HepG2 (cell line): Measurements from ENCODE around the gene FRAS1. TPM values are rescaled to one million over a fixed set of nuclear protein-coding genes. Genes with fewer than 3 reads are reported as not detected.

Source experiments
- BCL6 ChIP-seq: IDR thresholded peaks from 2 replicates; pipeline ENCODE4 v1.6.1; 2016; ENCODE audit warnings: missing genetic modification reagents, missing compliant biosample characterization
- CREB1 ChIP-seq, 2 experiments: fragments of 450-650 bp in 1 of 2; IDR thresholded peaks; 2 replicates each; pipeline ENCODE4 v1.6.1; 2016 to 2017; ENCODE audit warnings: control low read depth in 1 of 2, mild to moderate bottlenecking in 1 of 2, missing compliant biosample characterization in 1 of 2, missing genetic modification characterization in 1 of 2
- ETV5 ChIP-seq: IDR thresholded peaks from 2 replicates; pipeline ENCODE4 v1.6.1; 2018; ENCODE audit warnings: missing biosample characterization, missing genetic modification reagents, inconsistent platforms, borderline replicate concordance
- FOSL2 ChIP-seq: sonication (generic); formaldehyde crosslinking; IDR thresholded peaks from 2 replicates; pipeline ENCODE4 v1.4.0; 2020; ENCODE audit warnings: missing genetic modification reagents
- FOXJ3 ChIP-seq: sonication (generic); formaldehyde crosslinking; IDR thresholded peaks from 2 replicates; pipeline ENCODE4 v1.4.0; 2020; ENCODE audit warnings: missing genetic modification reagents, mild to moderate bottlenecking, borderline replicate concordance
- IRF2 ChIP-seq: IDR thresholded peaks from 2 replicates; pipeline ENCODE4 v1.6.1; 2018; ENCODE audit warnings: missing genetic modification reagents, missing compliant biosample characterization
- KLF11 ChIP-seq: IDR thresholded peaks from 2 replicates; pipeline ENCODE4 v1.6.1; 2016; ENCODE audit warnings: missing compliant biosample characterization
- NCOA2 ChIP-seq: sonication (generic); formaldehyde crosslinking; IDR thresholded peaks from 2 replicates; pipeline ENCODE4 v1.8.0; 2022; ENCODE audit warnings: inconsistent platforms
- SMAD3 ChIP-seq: sonication (generic); formaldehyde crosslinking; IDR thresholded peaks from 2 replicates; pipeline ENCODE4 v1.4.0; 2020; ENCODE audit warnings: missing genetic modification reagents
- SOX13 ChIP-seq, 3 experiments: fragments of 450-650 bp in 1 of 3; sonication (generic) in 1 of 3; formaldehyde crosslinking in 1 of 3; IDR thresholded peaks in 2 of 3; conservative IDR thresholded peaks in 1 of 3; 2 replicates each; pipeline versions ENCODE4 v1.5.0 to v1.6.1; 2016 to 2020; ENCODE audit warnings: antibody characterized with exemption in 1 of 3, mild to moderate bottlenecking in 1 of 3, missing compliant biosample characterization in 1 of 3, missing genetic modification reagents in 1 of 3, moderate library complexity in 1 of 3
- TEAD3 ChIP-seq: optimal IDR thresholded peaks from 2 replicates; pipeline ENCODE3; 2016; ENCODE audit warnings: borderline replicate concordance
- TOE1 ChIP-seq: sonication (generic); formaldehyde crosslinking; IDR thresholded peaks from 2 replicates; pipeline ENCODE4 v1.4.0; 2020; ENCODE audit warnings: mild to moderate bottlenecking, missing genetic modification reagents
- ZBTB1 ChIP-seq: sonication (generic); formaldehyde crosslinking; IDR thresholded peaks from 2 replicates; pipeline ENCODE4 v1.4.0; 2020; ENCODE audit warnings: missing genetic modification reagents, borderline replicate concordance
- ZBTB8A ChIP-seq: sonication (generic); formaldehyde crosslinking; IDR thresholded peaks from 2 replicates; pipeline ENCODE4 v1.4.0; 2020; ENCODE audit warnings: mild to moderate bottlenecking, low read depth, missing genetic modification reagents, borderline replicate concordance
- polyA plus RNA-seq, 8 experiments: library from polyadenylated mRNA; depleted of rRNA in 3 of 8; stranded (reverse) in 7 of 8; unstranded in 1 of 8; fragments of >200 nt; fragmentation: Illumina TruSeq in 4 of 8; extraction: Trizol in 4 of 8; gene quantifications; 2 replicates each; pipeline versions ENCODE4 v1.2.1 to v1.2.3, GENCODE V29; 2011 to 2016; ENCODE audit warnings: low read depth in 4 of 8, missing spikeins in 1 of 8, mixed read lengths in 1 of 8; ENCODE audit not compliant: insufficient read depth in 1 of 8
- total RNA-seq, 5 experiments: library from RNA; depleted of rRNA; stranded (reverse); fragments of >200 nt; fragmentation: Illumina TruSeq; extraction: Trizol; gene quantifications; 2 replicates each; pipeline ENCODE4 v1.2.3, GENCODE V29; 2016; ENCODE audit warnings: low read depth in 1 of 5
- TF ChIP-seq, protein P1 (sequence below): IDR thresholded peaks from 2 replicates; pipeline ENCODE4 v1.4.0; 2020; ENCODE audit warnings: mild to moderate bottlenecking, missing genetic modification reagents
- TF ChIP-seq, protein P2 (sequence below): sonication (generic); formaldehyde crosslinking; IDR thresholded peaks from 2 replicates; pipeline ENCODE4 v1.8.1; 2023; ENCODE audit warnings: mild to moderate bottlenecking, missing genetic modification reagents
- TF ChIP-seq, protein P3 (sequence below): sonication (generic); formaldehyde crosslinking; conservative IDR thresholded peaks from 2 replicates; pipeline ENCODE4 v1.8.1; 2023; ENCODE audit warnings: missing genetic modification reagents
- TF ChIP-seq, protein P4 (sequence below): sonication (generic); formaldehyde crosslinking; IDR thresholded peaks from 2 replicates; pipeline ENCODE4 v1.4.0; 2020; ENCODE audit warnings: mild to moderate bottlenecking, missing genetic modification reagents
- TF ChIP-seq, protein P5 (sequence below): sonication (generic); formaldehyde crosslinking; IDR thresholded peaks from 2 replicates; pipeline ENCODE4 v1.8.1; 2022; ENCODE audit warnings: mild to moderate bottlenecking, missing genetic modification reagents

FRAS1 gene
- total and polyA plus RNA-seq, 2 of the 13 experiments (the other 11 are each of a cell fraction or from before 2014, with no cell fraction given) = 22.5 to 31.6 TPM

DNA sequence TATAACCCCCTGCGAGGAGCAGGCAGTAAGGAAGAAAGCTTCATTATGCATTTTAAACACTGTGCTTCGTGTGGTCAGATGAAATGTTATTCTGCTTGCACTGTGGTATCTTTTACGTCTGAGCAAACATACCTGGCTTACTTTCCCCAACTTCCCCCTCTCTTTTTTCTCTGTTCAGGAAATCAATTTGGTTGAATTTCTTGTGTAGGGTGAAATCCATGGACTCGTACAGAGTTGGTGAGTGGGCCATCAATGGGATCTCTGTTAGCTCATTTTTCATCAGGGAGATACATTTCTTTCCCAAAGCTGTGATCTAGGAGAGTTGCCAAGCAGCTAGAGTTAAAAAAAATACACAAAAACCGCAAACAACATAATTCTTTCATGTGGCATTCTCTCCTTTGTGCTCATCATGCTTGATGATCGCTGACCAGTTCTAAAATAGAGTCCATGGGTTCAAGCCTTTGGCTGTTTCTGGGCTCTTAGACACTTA, 98.5 kb downstream of the FRAS1 start (continued):
- TF ChIP-seq, protein P1, sequence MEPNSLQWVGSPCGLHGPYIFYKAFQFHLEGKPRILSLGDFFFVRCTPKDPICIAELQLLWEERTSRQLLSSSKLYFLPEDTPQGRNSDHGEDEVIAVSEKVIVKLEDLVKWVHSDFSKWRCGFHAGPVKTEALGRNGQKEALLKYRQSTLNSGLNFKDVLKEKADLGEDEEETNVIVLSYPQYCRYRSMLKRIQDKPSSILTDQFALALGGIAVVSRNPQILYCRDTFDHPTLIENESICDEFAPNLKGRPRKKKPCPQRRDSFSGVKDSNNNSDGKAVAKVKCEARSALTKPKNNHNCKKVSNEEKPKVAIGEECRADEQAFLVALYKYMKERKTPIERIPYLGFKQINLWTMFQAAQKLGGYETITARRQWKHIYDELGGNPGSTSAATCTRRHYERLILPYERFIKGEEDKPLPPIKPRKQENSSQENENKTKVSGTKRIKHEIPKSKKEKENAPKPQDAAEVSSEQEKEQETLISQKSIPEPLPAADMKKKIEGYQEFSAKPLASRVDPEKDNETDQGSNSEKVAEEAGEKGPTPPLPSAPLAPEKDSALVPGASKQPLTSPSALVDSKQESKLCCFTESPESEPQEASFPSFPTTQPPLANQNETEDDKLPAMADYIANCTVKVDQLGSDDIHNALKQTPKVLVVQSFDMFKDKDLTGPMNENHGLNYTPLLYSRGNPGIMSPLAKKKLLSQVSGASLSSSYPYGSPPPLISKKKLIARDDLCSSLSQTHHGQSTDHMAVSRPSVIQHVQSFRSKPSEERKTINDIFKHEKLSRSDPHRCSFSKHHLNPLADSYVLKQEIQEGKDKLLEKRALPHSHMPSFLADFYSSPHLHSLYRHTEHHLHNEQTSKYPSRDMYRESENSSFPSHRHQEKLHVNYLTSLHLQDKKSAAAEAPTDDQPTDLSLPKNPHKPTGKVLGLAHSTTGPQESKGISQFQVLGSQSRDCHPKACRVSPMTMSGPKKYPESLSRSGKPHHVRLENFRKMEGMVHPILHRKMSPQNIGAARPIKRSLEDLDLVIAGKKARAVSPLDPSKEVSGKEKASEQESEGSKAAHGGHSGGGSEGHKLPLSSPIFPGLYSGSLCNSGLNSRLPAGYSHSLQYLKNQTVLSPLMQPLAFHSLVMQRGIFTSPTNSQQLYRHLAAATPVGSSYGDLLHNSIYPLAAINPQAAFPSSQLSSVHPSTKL (CRISPR knock-in tag) = peak; percentile 55; the same call in 1 of the 2 replicates
- TF ChIP-seq, protein P2, sequence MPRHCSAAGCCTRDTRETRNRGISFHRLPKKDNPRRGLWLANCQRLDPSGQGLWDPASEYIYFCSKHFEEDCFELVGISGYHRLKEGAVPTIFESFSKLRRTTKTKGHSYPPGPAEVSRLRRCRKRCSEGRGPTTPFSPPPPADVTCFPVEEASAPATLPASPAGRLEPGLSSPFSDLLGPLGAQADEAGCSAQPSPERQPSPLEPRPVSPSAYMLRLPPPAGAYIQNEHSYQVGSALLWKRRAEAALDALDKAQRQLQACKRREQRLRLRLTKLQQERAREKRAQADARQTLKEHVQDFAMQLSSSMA (CRISPR knock-in tag) = no peak
- no peak for TF ChIP-seq CREB1 (IDR thresholded peaks at IDR 0.05)
- TF ChIP-seq CREB1 (CRISPR knock-in tag; IDR thresholded peaks at IDR 0.05) = peak; percentile 46; the same call in 1 of the 2 replicates
- peak; percentile 54; the same call in 1 of the 2 replicates for TF ChIP-seq NCOA2 (CRISPR knock-in tag)
- no peak for TF ChIP-seq SMAD3 (CRISPR knock-in tag)
- TF ChIP-seq, protein P3, sequence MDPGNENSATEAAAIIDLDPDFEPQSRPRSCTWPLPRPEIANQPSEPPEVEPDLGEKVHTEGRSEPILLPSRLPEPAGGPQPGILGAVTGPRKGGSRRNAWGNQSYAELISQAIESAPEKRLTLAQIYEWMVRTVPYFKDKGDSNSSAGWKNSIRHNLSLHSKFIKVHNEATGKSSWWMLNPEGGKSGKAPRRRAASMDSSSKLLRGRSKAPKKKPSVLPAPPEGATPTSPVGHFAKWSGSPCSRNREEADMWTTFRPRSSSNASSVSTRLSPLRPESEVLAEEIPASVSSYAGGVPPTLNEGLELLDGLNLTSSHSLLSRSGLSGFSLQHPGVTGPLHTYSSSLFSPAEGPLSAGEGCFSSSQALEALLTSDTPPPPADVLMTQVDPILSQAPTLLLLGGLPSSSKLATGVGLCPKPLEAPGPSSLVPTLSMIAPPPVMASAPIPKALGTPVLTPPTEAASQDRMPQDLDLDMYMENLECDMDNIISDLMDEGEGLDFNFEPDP = 0 out of 2 replicates have a peak, but pooled peaks have one; percentile 38
- TF ChIP-seq KLF11 = no peak
- TF ChIP-seq TEAD3 = peak; percentile 42
- TF ChIP-seq, protein P4, sequence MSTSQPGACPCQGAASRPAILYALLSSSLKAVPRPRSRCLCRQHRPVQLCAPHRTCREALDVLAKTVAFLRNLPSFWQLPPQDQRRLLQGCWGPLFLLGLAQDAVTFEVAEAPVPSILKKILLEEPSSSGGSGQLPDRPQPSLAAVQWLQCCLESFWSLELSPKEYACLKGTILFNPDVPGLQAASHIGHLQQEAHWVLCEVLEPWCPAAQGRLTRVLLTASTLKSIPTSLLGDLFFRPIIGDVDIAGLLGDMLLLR = no peak
- TF ChIP-seq FOSL2 (CRISPR knock-in tag) = peak; percentile 25; the same call in 1 of the 2 replicates
- no peak for TF ChIP-seq FOXJ3 (CRISPR knock-in tag)
- TF ChIP-seq, protein P5, sequence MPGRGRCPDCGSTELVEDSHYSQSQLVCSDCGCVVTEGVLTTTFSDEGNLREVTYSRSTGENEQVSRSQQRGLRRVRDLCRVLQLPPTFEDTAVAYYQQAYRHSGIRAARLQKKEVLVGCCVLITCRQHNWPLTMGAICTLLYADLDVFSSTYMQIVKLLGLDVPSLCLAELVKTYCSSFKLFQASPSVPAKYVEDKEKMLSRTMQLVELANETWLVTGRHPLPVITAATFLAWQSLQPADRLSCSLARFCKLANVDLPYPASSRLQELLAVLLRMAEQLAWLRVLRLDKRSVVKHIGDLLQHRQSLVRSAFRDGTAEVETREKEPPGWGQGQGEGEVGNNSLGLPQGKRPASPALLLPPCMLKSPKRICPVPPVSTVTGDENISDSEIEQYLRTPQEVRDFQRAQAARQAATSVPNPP (CRISPR knock-in tag) = 0 out of 2 replicates have a peak, but pooled peaks have one; percentile 9
- no peak for TF ChIP-seq ZBTB1 (CRISPR knock-in tag)
- peak; percentile 84 for TF ChIP-seq BCL6 (CRISPR knock-in tag)
- TF ChIP-seq IRF2 (CRISPR knock-in tag) = peak; percentile 23; the same call in 1 of the 2 replicates
- TF ChIP-seq ETV5 (CRISPR knock-in tag) = peak; percentile 9; the same call in 1 of the 2 replicates
- TF ChIP-seq TOE1 (CRISPR knock-in tag) = no peak
- TF ChIP-seq ZBTB8A = no peak
- TF ChIP-seq SOX13 (IDR thresholded peaks at IDR 0.05) = no peak
- TF ChIP-seq SOX13 (CRISPR knock-in tag; conservative IDR thresholded peaks at IDR 0.05 in 1 of 2, IDR thresholded peaks at IDR 0.05 in 1 of 2) = peak in 1 of 2 experiments; percentile 53; a peak in 2 of 4 replicates
